ENCODE data around the gene PDE10A.

GRCh38 chr6:165584541-165584940, 78.5 kb downstream of the PDE10A start:
- TF ChIP-seq MAX (IDR thresholded peaks at IDR 0.05; ENCODE audit: low read depth, low read length) (no peak), CTCF (IDR thresholded peaks at IDR 0.05; ENCODE audit: low read depth, low read length) (no peak)

Data from NB4 (cell line).